HG02870 (cell line): Measurements from ENCODE around the gene ARAF.

ENCODE experiments used
- ATAC-seq: cut with Tn5 transposase; IDR thresholded peaks from one replicate; pipeline ENCODE4 v1.9.1; 2021; ENCODE audit warnings: mild to moderate bottlenecking, moderate library complexity; ENCODE audit not compliant: unreplicated experiment

The ARAF gene

DNA sequence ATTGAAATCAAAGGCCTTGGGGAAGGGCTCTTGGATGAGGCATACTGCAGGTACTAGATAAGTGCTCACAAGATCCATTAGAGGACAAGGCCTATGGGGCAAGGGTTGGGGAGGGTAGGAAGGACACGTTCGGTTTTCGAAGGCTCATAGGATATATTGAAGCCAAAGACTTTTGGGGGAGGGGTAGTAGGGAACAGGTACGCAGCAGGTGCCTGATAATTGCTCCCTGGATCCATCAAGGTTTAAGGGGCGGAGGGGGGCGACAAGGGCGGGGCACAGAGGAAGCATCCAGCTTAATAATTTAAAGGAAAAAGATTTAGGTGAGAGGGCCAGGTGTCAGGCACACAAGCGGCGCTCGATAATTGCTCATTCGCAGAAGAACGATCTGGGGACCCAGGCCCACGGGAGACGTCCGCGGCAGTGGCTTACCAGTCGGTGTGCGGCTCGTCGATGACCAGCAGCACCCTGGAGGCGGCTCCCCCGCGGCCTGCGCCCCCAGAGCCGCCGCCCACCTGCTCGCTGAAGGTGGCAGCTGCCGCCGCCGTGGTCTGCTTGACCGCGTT is 58.0 kb downstream of the ARAF start:
- ATAC-seq: no peak

DNA sequence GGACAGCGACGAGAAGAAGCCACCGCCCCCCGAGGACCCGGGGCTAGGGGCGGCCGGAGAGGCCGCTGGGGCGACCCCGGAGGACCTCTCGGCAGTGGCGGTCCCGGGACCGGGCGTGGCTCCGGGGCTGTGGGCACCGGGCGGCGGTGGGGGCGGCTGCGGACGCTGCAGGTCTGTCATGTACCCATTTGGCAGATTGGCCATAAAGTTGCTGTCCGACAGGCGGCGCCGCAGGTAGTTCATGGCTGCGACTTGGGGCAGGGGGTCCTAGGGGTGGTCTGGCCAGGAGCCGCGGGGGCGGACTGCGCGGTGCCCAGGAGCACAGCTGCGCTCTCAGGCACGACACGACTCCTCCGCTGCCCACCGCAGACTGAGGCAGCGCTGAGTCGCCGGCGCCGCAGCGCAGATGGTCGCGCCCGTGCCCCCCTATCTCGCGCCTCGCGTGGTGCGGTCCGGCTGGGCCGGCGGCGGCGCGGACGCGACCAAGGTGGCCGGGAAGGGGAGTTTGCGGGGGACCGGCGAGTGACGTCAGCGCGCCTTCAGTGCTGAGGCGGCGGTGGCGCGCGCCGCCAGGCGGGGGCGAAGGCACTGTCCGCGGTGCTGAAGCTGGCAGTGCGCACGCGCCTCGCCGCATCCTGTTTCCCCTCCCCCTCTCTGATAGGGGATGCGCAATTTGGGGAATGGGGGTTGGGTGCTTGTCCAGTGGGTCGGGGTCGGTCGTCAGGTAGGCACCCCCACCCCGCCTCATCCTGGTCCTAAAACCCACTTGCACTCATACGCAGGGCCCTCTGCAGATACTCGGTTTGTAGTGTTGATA is 58.7 kb downstream of the ARAF start, which contains the start of gene SYN1:
TSS of gene SYN1 (minus strand) at position 372 of the 817 bp plus-strand sequence. CDS start at position 243, 129 bp downstream.
- ATAC-seq: no peak

DNA sequence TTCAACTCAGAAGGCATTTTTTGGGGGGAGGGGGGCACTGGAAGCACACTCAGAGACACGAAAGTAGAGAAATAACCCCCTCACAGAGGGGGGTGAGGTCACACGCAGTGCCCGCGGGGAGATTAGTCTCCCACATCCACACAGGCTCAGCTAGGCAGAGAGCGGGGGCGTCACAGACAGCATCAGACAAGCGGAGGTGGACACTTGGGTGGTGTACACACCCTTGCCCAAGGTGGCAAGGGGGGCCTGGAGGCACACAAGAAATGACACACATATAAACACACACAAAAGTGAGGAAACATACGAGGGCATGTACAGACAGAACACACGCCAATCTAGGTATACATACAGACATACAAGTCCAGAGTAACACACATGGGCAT is 59.3 kb downstream of the ARAF start:
- no peak for ATAC-seq
